Neuronal stem cell (in vitro differentiated cells): ENCODE data around the gene OSBPL9.

ENCODE experiments used
- DNase-seq: peaks from one replicate; pipeline ENCODE4 v3.0.0-alpha.2; 2013; ENCODE audit warnings: low spot score
- H2AFZ ChIP-seq: one replicate; pipeline ENCODE4 v1.6.1; 2013; ENCODE audit warnings: mild to moderate bottlenecking, low read length, inconsistent platforms
- H2AK5ac ChIP-seq: 2 replicates; pipeline ENCODE4 v1.6.1; 2013; ENCODE audit warnings: low read depth, mild to moderate bottlenecking, inconsistent platforms, low read length, moderate library complexity, mixed read lengths
- H2BK120ac ChIP-seq: 2 replicates; pipeline ENCODE4 v1.6.1; 2013; ENCODE audit warnings: low read depth, mild to moderate bottlenecking, inconsistent platforms, low read length, moderate library complexity, mixed read lengths
- H2BK12ac ChIP-seq: one replicate; pipeline ENCODE4 v1.6.1; 2013; ENCODE audit warnings: low read length, inconsistent platforms
- H2BK15ac ChIP-seq: 2 replicates; pipeline ENCODE4 v1.6.1; 2013; ENCODE audit warnings: mild to moderate bottlenecking, low read length, inconsistent platforms, mixed read lengths
- H2BK5ac ChIP-seq: one replicate; pipeline ENCODE4 v1.6.1; 2013; ENCODE audit warnings: inconsistent platforms, mild to moderate bottlenecking, low read length, moderate library complexity
- H3K14ac ChIP-seq: one replicate; pipeline ENCODE4 v1.6.1; 2013; ENCODE audit warnings: low read length, inconsistent platforms
- H3K18ac ChIP-seq: 2 replicates; pipeline ENCODE4 v1.6.1; 2013; ENCODE audit warnings: low read length, inconsistent platforms
- H3K23ac ChIP-seq: 2 replicates; pipeline ENCODE4 v1.6.1; 2013; ENCODE audit warnings: low read depth, mild to moderate bottlenecking, mixed read lengths, low read length, inconsistent platforms; ENCODE audit not compliant: poor library complexity
- H3K27ac ChIP-seq: replicated peaks from 3 replicates; pipeline ENCODE4 v1.5.1; 2013; ENCODE audit warnings: low read length, inconsistent platforms
- H3K27me3 ChIP-seq, 3 experiments: 2 replicates each; pipeline ENCODE4 v1.6.1; 2013; ENCODE audit warnings: low read length in 3 of 3, mild to moderate bottlenecking in 2 of 3, inconsistent platforms in 1 of 3, low read depth in 1 of 3, mixed read lengths in 1 of 3, moderate library complexity in 1 of 3; ENCODE audit not compliant: control insufficient read depth in 3 of 3, insufficient read depth in 3 of 3
- H3K36me3 ChIP-seq, 2 donors: replicated peaks in 1 of 2; 2 replicates each; pipeline ENCODE4 v1.6.1; 2013; ENCODE audit warnings: low read length in 2 of 2; ENCODE audit not compliant: control insufficient read depth in 2 of 2, insufficient read depth in 2 of 2
- H3K4ac ChIP-seq: 2 replicates; pipeline ENCODE4 v1.6.1; 2013; ENCODE audit warnings: inconsistent platforms, mild to moderate bottlenecking, low read length, moderate library complexity
- H3K4me1 ChIP-seq, 2 donors: 1 replicate in 1 of 2; 2 replicates in 1 of 2; pipeline ENCODE4 v1.6.1; 2013; ENCODE audit warnings: low read length in 2 of 2, low read depth in 1 of 2; ENCODE audit not compliant: control insufficient read depth in 2 of 2, insufficient read depth in 1 of 2
- H3K4me2 ChIP-seq: one replicate; pipeline ENCODE4 v1.6.1; 2013; ENCODE audit warnings: mild to moderate bottlenecking, low read length, inconsistent platforms; ENCODE audit not compliant: insufficient read depth, poor library complexity, severe bottlenecking
- H3K4me3 ChIP-seq, 2 donors: 2 replicates each; pipeline ENCODE4 v1.5.1; 2013; ENCODE audit warnings: low read length in 2 of 2, mild to moderate bottlenecking in 2 of 2, inconsistent platforms in 1 of 2, moderate library complexity in 1 of 2
- H3K79me1 ChIP-seq: one replicate; pipeline ENCODE4 v1.6.1; 2013; ENCODE audit warnings: low read depth, mild to moderate bottlenecking, inconsistent platforms, low read length, moderate library complexity
- H3K9ac ChIP-seq: one replicate; pipeline ENCODE4 v1.6.1; 2013; ENCODE audit warnings: mild to moderate bottlenecking, low read depth, low read length, inconsistent platforms; ENCODE audit not compliant: poor library complexity
- H3K9me3 ChIP-seq, 2 donors: replicated peaks in 1 of 2; 2 replicates each; pipeline versions ENCODE3 to v1.6.1; 2013; ENCODE audit warnings: low read length in 2 of 2, mild to moderate bottlenecking in 2 of 2, inconsistent platforms in 1 of 2, low read depth in 1 of 2, mixed read lengths in 1 of 2, moderate library complexity in 1 of 2; ENCODE audit not compliant: control insufficient read depth in 2 of 2, insufficient read depth in 1 of 2
- H4K8ac ChIP-seq: one replicate; pipeline ENCODE4 v1.6.1; 2013; ENCODE audit warnings: low read depth, mild to moderate bottlenecking, inconsistent platforms, low read length, moderate library complexity
- H4K91ac ChIP-seq: one replicate; pipeline ENCODE4 v1.6.1; 2013; ENCODE audit warnings: low read length, low read depth, mild to moderate bottlenecking, inconsistent platforms; ENCODE audit not compliant: poor library complexity
- WGBS, 2 donors: extraction: QIAGEN DNeasy Blood & Tissue Kit; methylation state at CpG; one replicate each; pipeline ENCODE4 v1.1.7; 2013; ENCODE audit warnings: missing lambda C conversion rate in 2 of 2, mixed read lengths in 1 of 2; ENCODE audit not compliant: insufficient read length in 2 of 2, insufficient replicate concordance in 1 of 2; ENCODE audit errors: extremely low coverage in 2 of 2; 5-methylcytosine and 5-hydroxymethylcytosine counted together

OSBPL9 gene

GRCh38 chr1:51621161-51621560 is 4.3 kb downstream of the OSBPL9 start:
- H2AK5ac ChIP-seq, result no peak overlapping the region
- no peaks in the 10 kb centered on the region for H3K79me1 ChIP-seq
- H3K23ac ChIP-seq, result no peak overlapping the region
- H4K8ac ChIP-seq, result no peak overlapping the region
- peaks cover 2 to 4% of the 10 kb centered on the region in 2 donors for H3K4me1 ChIP-seq
- no peak for DNase-seq
- no peak overlapping the region for H3K4me2 ChIP-seq
- no CpG with 5 or more reads among the region's 7 CpGs for WGBS, 2 donors
- H2BK120ac ChIP-seq, result no peak overlapping the region
- H3K4me3 ChIP-seq, result no peak overlapping the region
- H3K36me3 ChIP-seq, result no peaks in the 10 kb centered on the region
- no peak overlapping the region for H2BK12ac ChIP-seq
- no peak overlapping the region for H2BK5ac ChIP-seq
- no peak overlapping the region for H3K18ac ChIP-seq
- H3K14ac ChIP-seq, result no peak overlapping the region
- no peak overlapping the region for H3K9ac ChIP-seq
- no peak overlapping the region for H3K4ac ChIP-seq
- H3K27me3 ChIP-seq, result no peaks in the 10 kb centered on the region
- no peak overlapping the region for H3K27ac ChIP-seq
- no peak overlapping the region for H2BK15ac ChIP-seq
- no peak overlapping the region for H4K91ac ChIP-seq
- no peaks in the 10 kb centered on the region for H3K9me3 ChIP-seq
- H2AFZ ChIP-seq, result no peak overlapping the region

GRCh38 chr1:51621841-51622454 is 5.1 kb downstream of the OSBPL9 start:
- Histone ChIP-seq H2BK120ac (no peak overlapping the region), H3K27ac (no peak overlapping the region), H3K4me3 (no peak overlapping the region)

GRCh38 chr1:51622455-51622913 is 5.6 kb downstream of the OSBPL9 start:
- Histone ChIP-seq H2AFZ (no peak overlapping the region), H3K36me3 (no peaks in the 10 kb centered on the region), H3K4me2 (no peak overlapping the region), H2BK5ac (no peak overlapping the region), H2BK120ac (no peak overlapping the region), H3K23ac (no peak overlapping the region), H3K14ac (no peak overlapping the region), H3K4me1 (peaks cover 2 to 4% of the 10 kb centered on the region in 2 donors), H4K91ac (no peak overlapping the region), H3K27me3 (no peaks in the 10 kb centered on the region), H3K9me3 (no peaks in the 10 kb centered on the region), H2AK5ac (no peak overlapping the region), H2BK12ac (no peak overlapping the region), H2BK15ac (no peak overlapping the region), H3K9ac (no peak overlapping the region), H3K18ac (no peak overlapping the region), H3K4ac (no peak overlapping the region), H3K79me1 (no peaks in the 10 kb centered on the region), H3K27ac (no peak overlapping the region), H3K4me3 (no peak overlapping the region), H4K8ac (no peak overlapping the region)
- WGBS, 2 donors, result no CpG with 5 or more reads among the region's 2 CpGs
- DNase-seq, result no peak

More at GRCh38 chr1:51621841-51622454, 5.1 kb downstream of the OSBPL9 start:
- no peak overlapping the region for H2BK12ac ChIP-seq
- H3K9me3 ChIP-seq, result no peaks in the 10 kb centered on the region
- H3K9ac ChIP-seq, result no peak overlapping the region
- H3K4ac ChIP-seq, result no peak overlapping the region
- H2AFZ ChIP-seq, result no peak overlapping the region
- no peak overlapping the region for H4K8ac ChIP-seq
- H2AK5ac ChIP-seq, result no peak overlapping the region
- H3K18ac ChIP-seq, result no peak overlapping the region
- no peaks in the 10 kb centered on the region for H3K79me1 ChIP-seq
- no peak overlapping the region for H3K14ac ChIP-seq
- no peaks in the 10 kb centered on the region for H3K36me3 ChIP-seq
- H2BK5ac ChIP-seq, result no peak overlapping the region
- no peak overlapping the region for H4K91ac ChIP-seq
- 100% methylated on average over 1 of the region's 2 CpGs for WGBS, 2 donors
- no peak overlapping the region for H2BK15ac ChIP-seq
- H3K4me1 ChIP-seq, result peaks cover 2 to 4% of the 10 kb centered on the region in 2 donors
- DNase-seq, result no peak
- no peak overlapping the region for H3K23ac ChIP-seq
- H3K27me3 ChIP-seq, result no peaks in the 10 kb centered on the region
- H3K4me2 ChIP-seq, result no peak overlapping the region

- H3K36me3 ChIP-seq, result no peaks in the 10 kb centered on the region
- H4K91ac ChIP-seq, result no peak overlapping the region
- H3K4me2 ChIP-seq, result no peak overlapping the region
- H3K27ac ChIP-seq, result no peak overlapping the region
- H2BK15ac ChIP-seq, result no peak overlapping the region
- H3K18ac ChIP-seq, result no peak overlapping the region
- H3K14ac ChIP-seq, result no peak overlapping the region
- H2BK120ac ChIP-seq, result no peak overlapping the region
- H3K9me3 ChIP-seq, result no peaks in the 10 kb centered on the region
- no peak overlapping the region for H4K8ac ChIP-seq
- H3K79me1 ChIP-seq, result no peaks in the 10 kb centered on the region
- peaks cover 1 to 2% of the 10 kb centered on the region in 2 donors for H3K4me1 ChIP-seq
- no peak overlapping the region for H3K4ac ChIP-seq
- H2AK5ac ChIP-seq, result no peak overlapping the region
- H3K4me3 ChIP-seq, result no peak overlapping the region
- no peak overlapping the region for H3K23ac ChIP-seq
- WGBS, 2 donors, result no CpG with 5 or more reads among the region's 2 CpGs
- no peak overlapping the region for H2BK12ac ChIP-seq
- H2BK5ac ChIP-seq, result no peak overlapping the region
- DNase-seq, result no peak
- no peak overlapping the region for H3K9ac ChIP-seq
- H2AFZ ChIP-seq, result no peak overlapping the region
- H3K27me3 ChIP-seq, result no peaks in the 10 kb centered on the region
Measured at GRCh38 chr1:51623025-51623424, 6.1 kb downstream of the OSBPL9 start.
